ENCODE data around the gene WDR7.

DNA sequence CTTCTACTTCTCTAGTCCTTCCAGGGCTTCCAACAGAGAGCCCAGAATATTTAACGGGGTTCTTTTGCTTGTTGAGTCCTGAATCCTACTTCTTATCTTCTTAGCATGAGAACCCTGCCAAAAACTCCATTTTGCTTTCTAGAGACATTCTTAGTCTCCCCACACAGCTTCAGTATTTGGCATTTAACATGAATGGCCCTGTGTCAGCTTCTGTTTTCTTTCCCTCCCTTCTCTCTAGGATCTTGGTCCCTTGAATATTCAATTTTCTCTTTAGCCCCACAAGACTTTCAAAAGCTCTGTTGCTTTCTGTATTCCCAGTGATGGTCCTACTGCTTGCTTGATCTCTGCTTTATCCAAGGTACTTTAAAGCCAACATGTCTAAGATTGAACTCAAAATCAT, 89.5 kb downstream of the WDR7 start:
- TF ChIP-seq, protein P1, sequence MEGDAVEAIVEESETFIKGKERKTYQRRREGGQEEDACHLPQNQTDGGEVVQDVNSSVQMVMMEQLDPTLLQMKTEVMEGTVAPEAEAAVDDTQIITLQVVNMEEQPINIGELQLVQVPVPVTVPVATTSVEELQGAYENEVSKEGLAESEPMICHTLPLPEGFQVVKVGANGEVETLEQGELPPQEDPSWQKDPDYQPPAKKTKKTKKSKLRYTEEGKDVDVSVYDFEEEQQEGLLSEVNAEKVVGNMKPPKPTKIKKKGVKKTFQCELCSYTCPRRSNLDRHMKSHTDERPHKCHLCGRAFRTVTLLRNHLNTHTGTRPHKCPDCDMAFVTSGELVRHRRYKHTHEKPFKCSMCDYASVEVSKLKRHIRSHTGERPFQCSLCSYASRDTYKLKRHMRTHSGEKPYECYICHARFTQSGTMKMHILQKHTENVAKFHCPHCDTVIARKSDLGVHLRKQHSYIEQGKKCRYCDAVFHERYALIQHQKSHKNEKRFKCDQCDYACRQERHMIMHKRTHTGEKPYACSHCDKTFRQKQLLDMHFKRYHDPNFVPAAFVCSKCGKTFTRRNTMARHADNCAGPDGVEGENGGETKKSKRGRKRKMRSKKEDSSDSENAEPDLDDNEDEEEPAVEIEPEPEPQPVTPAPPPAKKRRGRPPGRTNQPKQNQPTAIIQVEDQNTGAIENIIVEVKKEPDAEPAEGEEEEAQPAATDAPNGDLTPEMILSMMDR (IDR thresholded peaks at IDR 0.05 in 2 of 3, conservative IDR thresholded peaks at IDR 0.05 in 1 of 3; ENCODE audit: borderline replicate concordance in 1 of 3, insufficient read depth in 1 of 3, low read depth in 2 of 3, low read length in 2 of 3) = no peak
- TF ChIP-seq EZH2 (IDR thresholded peaks at IDR 0.05) = no peak
